Gastroesophageal sphincter (tissue), 4 donors: ENCODE results near the gene SLC2A9. TPM values are rescaled to one million over a fixed set of nuclear protein-coding genes. Genes with fewer than 3 reads are reported as not detected.

Experiments used
- ATAC-seq: fragments of 150-250 bp; one replicate; pipeline ENCODE4 v1.9.1; 2016; ENCODE audit warnings: mild to moderate bottlenecking, moderate library complexity
- H3K27ac ChIP-seq, 4 donors: fragments of 200-600 bp; sonication (generic) in 3 of 4; 1 replicate in 3 of 4; 2 replicates in 1 of 4; pipeline ENCODE4 v1.5.1; 2016 to 2019
- H3K27me3 ChIP-seq: fragments of 200-600 bp; sonication (generic); one replicate; pipeline ENCODE4 v1.5.1; 2019
- H3K36me3 ChIP-seq, 2 donors: fragments of 200-600 bp; sonication (generic); one replicate each; pipeline ENCODE4 v1.5.1; 2019; ENCODE audit warnings: control low read depth in 1 of 2
- H3K4me1 ChIP-seq, 3 donors: fragments of 200-600 bp; sonication (generic); 1 replicate in 2 of 3; 2 replicates in 1 of 3; pipeline ENCODE4 v1.5.1; 2016 to 2019; ENCODE audit warnings: control low read depth in 2 of 3
- H3K4me3 ChIP-seq, 2 donors: fragments of 200-600 bp; sonication (generic); one replicate each; pipeline ENCODE4 v1.5.1; 2019; ENCODE audit warnings: mild to moderate bottlenecking in 1 of 2, moderate library complexity in 1 of 2
- H3K9me3 ChIP-seq, 3 donors: fragments of 200-600 bp; sonication (generic); one replicate each; pipeline ENCODE4 v1.5.1; 2017 to 2019; ENCODE audit warnings: control low read depth in 2 of 3
- EP300 ChIP-seq: sonication (generic); formaldehyde crosslinking; IDR thresholded peaks from one replicate; pipeline ENCODE4 v1.6.1; 2017; ENCODE audit warnings: antibody characterized with exemption, mild to moderate bottlenecking
- POLR2A ChIP-seq, 2 donors: fragments of 450-650 bp; IDR thresholded peaks; one replicate each; pipeline ENCODE4 v1.6.1; 2017; ENCODE audit warnings: antibody characterized with exemption in 2 of 2, mild to moderate bottlenecking in 2 of 2, moderate library complexity in 1 of 2
- POLR2AphosphoS5 ChIP-seq: sonication (generic); formaldehyde crosslinking; IDR thresholded peaks from one replicate; pipeline ENCODE4 v1.6.1; 2017; ENCODE audit warnings: antibody characterized with exemption
- WGBS, 2 donors: methylation state at CpG; one replicate each; pipeline ENCODE4 v1.1.5; 2018; ENCODE audit warnings: low coverage in 1 of 2; 5-methylcytosine and 5-hydroxymethylcytosine counted together
- total RNA-seq, 4 donors: library from RNA; depleted of rRNA; stranded (reverse); fragments of >200 nt; gene quantifications; one replicate each; pipeline ENCODE4 v1.1.0, GENCODE V29; 2016
- TF ChIP-seq, protein P1 (sequence below), 4 experiments: fragments of 200-600 bp in 2 of 4; fragments of 450-650 bp in 2 of 4; sonication (generic) in 1 of 4; IDR thresholded peaks; one replicate each; pipeline ENCODE4 v1.5.1; 2017 to 2019; ENCODE audit warnings: antibody characterized with exemption in 4 of 4, mild to moderate bottlenecking in 2 of 4, moderate library complexity in 2 of 4

SLC2A9 gene
- total RNA-seq, 4 donors from 2014 or later: 3.1 to 6.5 (median 4.3) TPM

DNA sequence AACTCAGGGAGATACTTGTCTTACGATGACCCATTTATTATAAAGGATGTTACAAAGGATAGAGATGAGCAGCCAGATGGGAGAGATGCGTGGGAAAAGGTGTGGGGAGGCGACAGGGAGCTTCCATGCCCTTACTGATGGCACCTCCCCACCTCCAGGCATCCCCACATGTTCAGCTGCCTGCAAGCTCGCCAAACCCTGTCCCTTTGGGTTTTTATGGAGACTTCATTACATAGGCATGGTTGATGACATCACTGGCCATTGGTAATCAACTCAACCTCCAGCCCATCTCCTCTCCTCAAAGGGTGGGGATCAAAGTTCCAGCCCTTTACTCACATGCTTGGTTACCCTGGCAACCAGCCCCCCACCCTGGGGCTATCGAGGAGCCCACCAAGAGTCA lies 29.4 kb upstream of the SLC2A9 start:
- Histone ChIP-seq H3K9me3 (no peaks in the 10 kb centered on the region), H3K27ac (no peak overlapping the region), H3K4me1 (no peaks in the 10 kb centered on the region), H3K27me3 (no peaks in the 10 kb centered on the region), H3K4me3 (no peak overlapping the region), H3K36me3 (no peaks in the 10 kb centered on the region)
- no peak for ATAC-seq
- TF ChIP-seq POLR2A (IDR thresholded peaks at IDR 0.05) (no peak), POLR2AphosphoS5 (no peak), EP300 (no peak)
- TF ChIP-seq, protein P1, sequence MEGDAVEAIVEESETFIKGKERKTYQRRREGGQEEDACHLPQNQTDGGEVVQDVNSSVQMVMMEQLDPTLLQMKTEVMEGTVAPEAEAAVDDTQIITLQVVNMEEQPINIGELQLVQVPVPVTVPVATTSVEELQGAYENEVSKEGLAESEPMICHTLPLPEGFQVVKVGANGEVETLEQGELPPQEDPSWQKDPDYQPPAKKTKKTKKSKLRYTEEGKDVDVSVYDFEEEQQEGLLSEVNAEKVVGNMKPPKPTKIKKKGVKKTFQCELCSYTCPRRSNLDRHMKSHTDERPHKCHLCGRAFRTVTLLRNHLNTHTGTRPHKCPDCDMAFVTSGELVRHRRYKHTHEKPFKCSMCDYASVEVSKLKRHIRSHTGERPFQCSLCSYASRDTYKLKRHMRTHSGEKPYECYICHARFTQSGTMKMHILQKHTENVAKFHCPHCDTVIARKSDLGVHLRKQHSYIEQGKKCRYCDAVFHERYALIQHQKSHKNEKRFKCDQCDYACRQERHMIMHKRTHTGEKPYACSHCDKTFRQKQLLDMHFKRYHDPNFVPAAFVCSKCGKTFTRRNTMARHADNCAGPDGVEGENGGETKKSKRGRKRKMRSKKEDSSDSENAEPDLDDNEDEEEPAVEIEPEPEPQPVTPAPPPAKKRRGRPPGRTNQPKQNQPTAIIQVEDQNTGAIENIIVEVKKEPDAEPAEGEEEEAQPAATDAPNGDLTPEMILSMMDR (IDR thresholded peaks at IDR 0.05): no peak
- 86 to 100% methylated on average over 1 to 3 of the region's 5 CpGs for WGBS, 2 donors

GRCh38 chr4:10050261-10050661 lies 29.0 kb upstream of the SLC2A9 start:
- 80 to 100% methylated on average over 1 to 3 of the region's 3 CpGs for WGBS, 2 donors
- Histone ChIP-seq H3K27ac (no peak overlapping the region), H3K4me3 (no peak overlapping the region), H3K36me3 (no peaks in the 10 kb centered on the region), H3K9me3 (no peaks in the 10 kb centered on the region), H3K27me3 (no peaks in the 10 kb centered on the region), H3K4me1 (no peaks in the 10 kb centered on the region)
- TF ChIP-seq POLR2A (IDR thresholded peaks at IDR 0.05) (no peak), EP300 (no peak), POLR2AphosphoS5 (no peak)
- TF ChIP-seq, protein P1 (IDR thresholded peaks at IDR 0.05): no peak
- ATAC-seq: no peak

DNA sequence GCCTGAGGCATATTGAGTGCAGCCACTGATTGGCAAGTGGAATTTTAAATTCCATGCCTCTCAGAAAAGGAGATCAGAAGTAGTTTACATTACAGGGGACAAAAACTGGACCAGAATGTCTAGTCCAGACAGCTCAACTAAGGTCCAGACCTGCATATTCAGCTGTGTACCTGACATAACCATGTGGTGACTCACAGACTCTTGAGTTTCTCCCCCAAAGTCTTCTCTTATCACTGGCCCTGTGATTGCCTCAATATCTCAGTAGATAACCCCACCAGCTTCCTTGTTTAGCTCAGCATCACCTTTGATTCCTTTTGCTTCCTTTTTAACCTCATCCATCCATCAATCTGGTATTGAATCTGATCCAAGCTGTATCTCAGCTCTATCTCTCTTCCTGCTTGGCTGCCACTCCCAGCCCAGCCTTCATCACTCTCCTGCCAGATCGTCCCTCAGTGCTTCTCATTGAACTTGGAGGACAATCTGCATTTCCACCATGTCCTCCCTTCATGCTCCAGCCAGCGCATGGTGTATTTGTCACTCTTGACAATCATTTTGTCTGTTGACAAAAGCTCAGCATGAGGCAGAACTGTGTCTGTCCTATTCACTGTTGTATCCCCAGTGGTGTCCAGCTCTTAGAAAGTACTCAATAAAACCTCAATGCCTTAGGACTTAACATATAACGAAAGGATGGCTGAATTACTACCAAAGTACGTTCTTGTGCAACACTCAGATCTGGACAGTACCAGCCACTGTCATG lies 27.8 kb upstream of the SLC2A9 start:
- no peaks in the 10 kb centered on the region for H3K36me3 ChIP-seq
- no peak overlapping the region for H3K27ac ChIP-seq
- WGBS, 2 donors: 58 to 74% methylated on average over 2 to 4 of the region's 4 CpGs
- H3K27me3 ChIP-seq: no peaks in the 10 kb centered on the region
- TF ChIP-seq POLR2AphosphoS5 (no peak), EP300 (no peak), POLR2A (IDR thresholded peaks at IDR 0.05) (no peak)
- TF ChIP-seq, protein P1 (IDR thresholded peaks at IDR 0.05): no peak
- H3K4me3 ChIP-seq: no peak overlapping the region
- no peaks in the 10 kb centered on the region for H3K4me1 ChIP-seq
- no peak for ATAC-seq
- H3K9me3 ChIP-seq: no peaks in the 10 kb centered on the region

- no peaks in the 10 kb centered on the region for H3K36me3 ChIP-seq
- H3K4me1 ChIP-seq: no peaks in the 10 kb centered on the region
- H3K9me3 ChIP-seq: peaks cover 0 to under 1% (median 0%) of the 10 kb centered on the region in 3 donors
- no peak overlapping the region for H3K4me3 ChIP-seq
- 57 to 90% methylated on average over 1 to 3 of the region's 5 CpGs for whole genome bisulfite sequencing, 2 donors
- H3K27ac ChIP-seq: no peak overlapping the region
- ATAC-seq: no peak
- no peaks in the 10 kb centered on the region for H3K27me3 ChIP-seq
- TF ChIP-seq EP300 (no peak), POLR2A (IDR thresholded peaks at IDR 0.05) (no peak), POLR2AphosphoS5 (no peak)
- TF ChIP-seq, protein P1 (IDR thresholded peaks at IDR 0.05): no peak
Observed at GRCh38 chr4:10047967-10048366, 26.7 kb upstream of the SLC2A9 start.

DNA sequence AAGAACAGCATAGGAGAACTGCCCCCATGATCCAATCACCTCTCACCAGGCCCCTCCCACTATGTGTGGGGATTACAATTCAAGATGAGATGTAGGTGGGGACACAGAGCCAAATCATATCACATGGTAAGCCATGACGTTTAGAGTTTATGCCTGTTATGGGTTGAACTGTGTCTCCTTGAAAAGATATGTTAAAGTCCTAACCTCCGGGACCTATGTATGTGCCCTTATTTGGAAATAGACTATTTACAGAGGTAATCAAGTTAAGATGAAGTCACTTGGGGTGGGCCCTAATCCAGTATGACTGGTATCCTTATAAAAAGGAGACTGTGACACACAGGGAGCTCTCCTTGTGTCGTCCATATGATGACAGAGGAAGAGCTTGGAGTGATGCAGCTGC lies 25.2 kb upstream of the SLC2A9 start:
- no peaks in the 10 kb centered on the region for H3K27me3 ChIP-seq
- no peak overlapping the region for H3K27ac ChIP-seq
- no peaks in the 10 kb centered on the region for H3K4me1 ChIP-seq
- TF ChIP-seq POLR2A (IDR thresholded peaks at IDR 0.05) (no peak), EP300 (no peak), POLR2AphosphoS5 (no peak)
- TF ChIP-seq, protein P1 (IDR thresholded peaks at IDR 0.05): no peak
- H3K4me3 ChIP-seq: no peak overlapping the region
- ATAC-seq: no peak
- WGBS, 2 donors: 75 to 79% methylated on average over 2 of the region's 3 CpGs
- H3K9me3 ChIP-seq: peaks cover 0 to 12% (median 0%) of the 10 kb centered on the region in 3 donors
- H3K36me3 ChIP-seq: no peaks in the 10 kb centered on the region
